GM21423 (cell line): ENCODE results near the gene TRPC4AP.
A peak's percentile ranks its signal among the peaks of the same experiment; 100 is the strongest.
"Not testable (repeated sequence)": the region's sequence is repeated elsewhere in the genome, so short reads cannot be mapped to it uniquely, and the experiment has no call there.

Source experiments
- ATAC-seq: cut with Tn5 transposase; IDR thresholded peaks from one replicate; pipeline ENCODE4 v1.9.1; 2021; ENCODE audit warnings: mild to moderate bottlenecking, moderate library complexity; ENCODE audit not compliant: unreplicated experiment

TRPC4AP gene

DNA sequence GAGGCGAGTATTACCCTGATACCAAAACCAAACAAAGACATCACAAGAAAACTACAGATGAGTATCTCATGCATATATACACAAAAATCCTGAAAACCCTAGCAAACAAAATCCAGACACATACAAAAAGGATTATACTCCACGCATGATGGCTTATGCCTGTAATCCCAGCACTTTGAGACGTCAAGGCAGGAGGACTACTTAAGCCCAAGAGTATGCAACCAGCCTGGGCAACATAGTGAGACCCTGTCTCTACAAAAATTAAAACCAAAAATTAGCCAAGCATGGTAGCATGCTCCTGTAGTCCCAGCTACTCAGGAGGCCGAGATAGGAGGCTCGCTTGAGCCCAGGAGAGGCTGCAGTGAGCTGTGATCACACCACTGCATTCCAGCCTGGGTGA lies 32.4 kb downstream of the TRPC4AP start:
- no peak for ATAC-seq

DNA sequence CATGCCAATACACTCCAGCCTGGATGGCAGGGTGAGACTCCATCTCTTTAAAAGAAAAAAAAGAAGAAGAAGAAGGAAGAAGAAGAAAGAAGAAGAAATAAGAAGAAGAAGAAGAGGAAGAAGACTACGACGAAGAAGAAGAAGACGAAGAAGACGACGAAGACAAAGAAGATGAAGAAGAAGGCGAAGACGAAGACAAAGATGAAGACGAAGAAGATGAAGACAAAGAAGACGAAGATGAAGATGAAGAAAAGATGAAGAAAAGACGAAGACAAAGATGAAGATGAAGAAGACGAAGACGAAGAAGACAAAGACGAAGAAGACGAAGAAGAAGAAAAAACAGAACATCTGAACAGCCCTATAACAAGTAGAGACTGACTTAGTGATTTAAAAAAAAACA lies 33.0 kb downstream of the TRPC4AP start:
- ATAC-seq, result no peak

DNA sequence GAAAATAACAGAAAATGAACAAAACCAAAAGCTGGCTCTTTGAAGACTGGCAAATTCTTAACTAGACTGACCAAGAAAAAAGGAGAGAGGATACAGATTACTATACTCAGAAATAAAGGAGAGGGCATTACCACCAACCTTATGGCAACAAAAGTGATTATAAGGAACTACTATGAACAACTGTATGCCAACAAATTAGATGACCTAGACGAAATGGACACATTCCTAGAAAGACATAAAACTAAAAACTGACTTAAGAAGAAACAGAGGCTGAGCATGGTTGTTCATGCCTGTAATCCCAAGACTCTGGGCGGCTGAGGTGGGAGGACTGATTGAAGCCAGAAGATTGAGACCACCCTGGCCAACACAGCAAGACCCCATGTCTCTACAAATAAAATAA lies 33.5 kb downstream of the TRPC4AP start:
- ATAC-seq, result no peak

- ATAC-seq, result peak; percentile 53
Observed at GRCh38 chr20:35055445-35056276, 36.9 kb downstream of the TRPC4AP start.

DNA sequence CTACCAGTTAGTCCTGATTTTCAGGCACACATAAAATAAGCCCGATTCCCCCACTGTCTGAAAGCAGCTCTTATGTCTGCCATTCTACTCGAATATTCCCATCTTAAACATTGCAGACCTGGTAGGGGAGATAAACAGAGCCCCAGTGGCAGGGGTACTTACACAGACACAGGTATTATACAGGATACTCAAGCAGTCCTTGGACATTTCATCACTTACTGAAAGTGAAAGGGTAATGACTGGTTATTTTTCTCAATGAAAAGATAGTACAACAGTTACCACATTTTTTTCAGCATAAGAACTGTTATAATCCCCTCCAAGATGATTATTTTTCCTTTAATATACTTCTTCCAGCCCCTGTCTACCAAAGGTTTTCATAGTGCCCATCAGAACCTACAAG lies 37.8 kb downstream of the TRPC4AP start:
- no peak for ATAC-seq

GRCh38 chr20:35052616-35053015 lies 40.0 kb downstream of the TRPC4AP start:
- not testable (repeated sequence) for ATAC-seq

GRCh38 chr20:35049776-35050352 lies 42.7 kb downstream of the TRPC4AP start:
- no peak for ATAC-seq

DNA sequence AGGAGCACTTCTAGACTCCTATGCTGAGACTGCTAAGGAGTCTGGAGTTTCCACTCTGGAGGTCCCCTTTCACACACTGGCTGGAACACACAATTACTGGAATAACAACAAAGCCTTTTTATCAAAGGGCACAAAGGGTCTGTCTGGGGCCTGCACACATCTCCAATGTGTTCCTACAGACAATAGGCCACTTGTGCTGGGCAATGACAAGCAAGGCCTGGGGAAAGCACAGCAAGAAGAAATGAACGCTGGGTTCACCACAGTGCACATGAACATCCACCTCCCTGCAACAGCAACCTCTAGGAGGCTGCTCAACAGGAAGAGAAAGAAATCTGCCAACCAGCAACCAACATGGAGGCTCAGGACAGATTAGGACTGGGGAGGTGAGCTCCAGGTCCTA lies 43.9 kb downstream of the TRPC4AP start:
- no peak for ATAC-seq

DNA sequence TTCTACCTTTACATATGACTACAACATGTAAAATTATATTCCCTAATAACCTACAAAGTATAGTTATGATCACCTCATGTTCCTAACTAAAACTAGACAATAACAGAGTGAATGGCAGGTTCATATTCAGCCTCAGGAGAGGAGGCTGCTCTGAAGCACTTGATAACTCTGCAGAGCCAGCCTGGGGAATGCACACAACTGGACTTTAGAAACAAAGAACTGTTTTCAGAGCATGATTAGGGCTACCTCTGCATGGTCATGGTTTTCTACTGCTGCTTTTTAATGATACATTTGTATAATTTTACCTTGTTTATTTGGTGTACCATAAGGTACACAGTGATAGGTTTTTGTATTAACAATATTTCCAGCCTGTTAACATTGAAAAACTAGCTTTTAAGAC lies 50.3 kb downstream of the TRPC4AP start:
- no peak for ATAC-seq

- ATAC-seq, result no peak
Observed at GRCh38 chr20:35040646-35041045, 52.0 kb downstream of the TRPC4AP start.

DNA sequence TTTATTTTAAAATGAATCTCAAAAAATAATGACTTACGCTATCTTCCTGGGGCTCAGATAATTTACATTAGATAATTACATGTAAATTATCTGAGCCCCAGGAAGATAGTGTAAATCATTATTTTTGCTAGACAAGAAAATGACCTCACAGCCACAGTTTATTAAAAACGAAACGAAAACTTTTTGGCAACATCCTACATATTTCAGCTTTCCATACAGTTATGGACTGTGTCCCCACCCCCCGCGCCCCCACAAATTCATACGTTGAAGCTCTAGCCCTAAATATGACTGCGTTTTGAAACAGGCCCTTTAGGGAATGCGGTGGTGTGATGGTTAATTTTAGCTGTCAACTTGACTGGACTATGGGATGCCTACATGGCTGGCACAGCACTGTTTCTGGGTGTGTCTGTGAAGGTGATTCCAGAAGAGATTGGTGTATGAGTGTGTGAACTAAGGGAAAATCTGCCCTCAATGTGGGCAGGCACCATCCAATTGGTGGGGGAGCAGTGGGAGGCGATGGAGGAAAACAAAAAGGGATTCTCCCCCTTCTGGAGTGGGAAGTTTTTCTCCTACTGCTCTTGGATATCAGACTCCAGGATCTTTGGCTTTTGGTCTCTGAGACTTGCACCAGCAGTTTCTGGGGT lies 52.6 kb downstream of the TRPC4AP start:
- no peak for ATAC-seq

DNA sequence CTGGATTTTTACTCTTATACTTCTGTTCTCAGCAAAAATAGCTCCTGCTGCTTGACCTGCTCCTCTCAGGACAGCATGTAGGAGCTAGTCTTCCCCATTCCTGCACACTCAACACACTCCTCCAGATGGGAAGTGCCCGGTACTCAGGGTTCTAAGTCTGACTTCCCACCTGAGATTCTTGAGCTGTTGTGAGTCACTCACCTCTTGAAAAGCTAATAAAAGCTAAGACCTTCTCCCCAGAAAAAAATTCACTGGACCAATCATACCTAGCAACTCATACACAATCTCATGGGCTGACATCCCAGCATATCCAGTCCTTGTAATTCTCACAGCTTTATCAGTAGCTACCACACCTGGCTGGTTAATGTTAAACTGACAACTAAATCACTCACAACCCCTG lies 53.5 kb downstream of the TRPC4AP start:
- ATAC-seq, result no peak

DNA sequence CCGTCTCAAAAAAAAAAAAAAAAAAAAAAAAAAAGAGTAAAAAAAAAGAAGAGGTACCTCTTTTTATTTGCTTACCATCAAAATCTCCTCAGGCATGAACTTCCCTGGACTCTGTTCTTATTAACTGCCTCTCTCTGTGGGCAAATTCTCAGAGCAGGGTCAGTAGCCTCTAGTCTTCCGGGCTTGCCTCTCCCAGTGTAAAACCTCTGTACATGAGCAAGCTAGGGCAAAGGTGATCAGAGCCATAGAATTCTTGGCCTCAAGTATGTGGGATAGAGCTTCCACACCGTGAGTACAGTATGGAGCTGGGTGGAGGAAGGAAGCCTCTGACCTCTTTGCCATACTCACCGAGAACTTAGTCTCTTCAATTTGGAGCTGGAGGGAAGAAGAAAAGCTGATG lies 58.5 kb downstream of the TRPC4AP start:
- ATAC-seq, result no peak

DNA sequence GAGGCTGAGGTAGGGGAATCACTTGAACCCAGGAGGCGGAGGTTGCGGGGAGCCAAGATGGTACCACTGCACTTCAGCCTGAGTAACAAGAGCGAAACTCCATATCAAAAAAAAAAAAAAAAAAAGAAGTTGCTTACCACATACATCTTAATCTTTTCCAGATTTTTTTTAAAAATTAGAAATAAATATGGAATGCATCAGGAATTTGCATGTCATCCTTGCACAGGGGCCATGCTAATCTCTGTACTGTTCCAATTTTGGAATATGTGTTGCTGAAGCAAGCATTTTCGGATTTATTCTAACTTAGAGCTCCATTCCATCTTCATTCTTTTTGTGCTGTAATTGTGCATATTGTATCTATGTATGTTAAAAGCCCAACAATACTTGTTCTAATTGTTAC lies 62.5 kb downstream of the TRPC4AP start:
- ATAC-seq, result no peak

- ATAC-seq, result no peak
Observed at GRCh38 chr20:35027301-35027700, 65.3 kb downstream of the TRPC4AP start.

- no peak for ATAC-seq
Observed at GRCh38 chr20:35025116-35025515, 67.5 kb downstream of the TRPC4AP start.

- ATAC-seq, result no peak
Observed at GRCh38 chr20:35023624-35024023, 69.0 kb downstream of the TRPC4AP start.

- no peak for ATAC-seq
Observed at GRCh38 chr20:35021831-35022230, 70.8 kb downstream of the TRPC4AP start.

- ATAC-seq, result no peak
Observed at GRCh38 chr20:35021063-35021462, 71.5 kb downstream of the TRPC4AP start.

- ATAC-seq, result no peak
Observed at GRCh38 chr20:35020108-35020928, 72.3 kb downstream of the TRPC4AP start.
